Stimulated activated CD4-positive, alpha-beta T cell treated with anti-CD3 and anti-CD28 coated beads, Interleukin-12 subunit alpha, Interleukin-12 subunit beta, amount 100 ng/mL, for 4 hours (primary cell): ENCODE results near the gene DRG2.

Source experiments
- DNase-seq: peaks from one replicate; pipeline ENCODE4 v3.0.0-alpha.2; 2020

DRG2 gene

GRCh38 chr17:18087610-18088491 is at the start of gene DRG2:
TSS of gene DRG2 (plus strand) at chr17:18087948. CDS start at chr17:18088024, 76 bp downstream.
- peak; percentile 90 for DNase-seq

GRCh38 chr17:18038149-18038850 is 49.4 kb upstream of the DRG2 start:
- no peak for DNase-seq

GRCh38 chr17:18038861-18039534 is 48.8 kb upstream of the DRG2 start, which contains the start of the genes ATPAF2 and GID4:
TSS of gene ATPAF2 (minus strand) at chr17:18039168. CDS start at chr17:18039013, 155 bp downstream.
TSS of gene GID4 (plus strand) at chr17:18039408. CDS start at chr17:18039465, 57 bp downstream.
- DNase-seq = peak; percentile 100

- DNase-seq = no peak
Measured at GRCh38 chr17:18039535-18040260, 48.0 kb upstream of the DRG2 start.

- DNase-seq = no peak
Measured at GRCh38 chr17:18040261-18040858, 47.4 kb upstream of the DRG2 start.

- no peak for DNase-seq
Measured at GRCh38 chr17:18041776-18042175, 46.0 kb upstream of the DRG2 start.

GRCh38 chr17:18042983-18043382 is 44.8 kb upstream of the DRG2 start:
- no peak for DNase-seq

- no peak for DNase-seq
Measured at GRCh38 chr17:18043491-18043890, 44.3 kb upstream of the DRG2 start.

- no peak for DNase-seq
Measured at GRCh38 chr17:18044609-18045008, 43.1 kb upstream of the DRG2 start.

GRCh38 chr17:18045691-18046350 is 41.9 kb upstream of the DRG2 start:
- no peak for DNase-seq

GRCh38 chr17:18055597-18055996 is 32.2 kb upstream of the DRG2 start:
- DNase-seq = no peak

- no peak for DNase-seq
Measured at GRCh38 chr17:18056214-18056613, 31.5 kb upstream of the DRG2 start.

GRCh38 chr17:18059283-18059682 is 28.5 kb upstream of the DRG2 start:
- DNase-seq = no peak

- no peak for DNase-seq
Measured at GRCh38 chr17:18064053-18064452, 23.7 kb upstream of the DRG2 start.

- no peak for DNase-seq
Measured at GRCh38 chr17:18065546-18065945, 22.2 kb upstream of the DRG2 start.

- no peak for DNase-seq
Measured at GRCh38 chr17:18066866-18067265, 20.9 kb upstream of the DRG2 start.

GRCh38 chr17:18069101-18069500 is 18.6 kb upstream of the DRG2 start:
- DNase-seq = no peak

- no peak for DNase-seq
Measured at GRCh38 chr17:18070861-18071340, 16.8 kb upstream of the DRG2 start.

- DNase-seq = no peak
Measured at GRCh38 chr17:18071751-18072150, 16.0 kb upstream of the DRG2 start.

- DNase-seq = no peak
Measured at GRCh38 chr17:18074566-18075272, 13.0 kb upstream of the DRG2 start.

- DNase-seq = no peak
Measured at GRCh38 chr17:18076936-18077335, 10.8 kb upstream of the DRG2 start.
